GM06990 (cell line): ENCODE data around the gene DIP2B.

Experiments
- DNase-seq: peaks from one replicate; pipeline ENCODE4 v3.0.0-alpha.2; 2011; ENCODE audit not compliant: insufficient read length; ENCODE audit errors: extremely low read depth
- H3K27me3 ChIP-seq: replicated peaks from 2 replicates; pipeline ENCODE4 v1.6.0; 2011; ENCODE audit warnings: low read length; ENCODE audit not compliant: control insufficient read depth, insufficient read depth
- H3K36me3 ChIP-seq: 2 replicates; pipeline ENCODE4 v1.5.1; 2011; ENCODE audit warnings: low read length; ENCODE audit not compliant: control insufficient read depth, insufficient read depth
- H3K4me3 ChIP-seq: replicated peaks from 2 replicates; pipeline ENCODE4 v1.5.1; 2011; ENCODE audit warnings: low read depth, mild to moderate bottlenecking, control low read depth, low read length
- TF ChIP-seq, protein P1 (sequence below): IDR thresholded peaks from 2 replicates; pipeline ENCODE4 v1.5.1; 2011; ENCODE audit warnings: low read length, control low read depth, mild to moderate bottlenecking, inconsistent platforms; ENCODE audit not compliant: insufficient read depth, poor library complexity, severe bottlenecking

The DIP2B gene

DNA sequence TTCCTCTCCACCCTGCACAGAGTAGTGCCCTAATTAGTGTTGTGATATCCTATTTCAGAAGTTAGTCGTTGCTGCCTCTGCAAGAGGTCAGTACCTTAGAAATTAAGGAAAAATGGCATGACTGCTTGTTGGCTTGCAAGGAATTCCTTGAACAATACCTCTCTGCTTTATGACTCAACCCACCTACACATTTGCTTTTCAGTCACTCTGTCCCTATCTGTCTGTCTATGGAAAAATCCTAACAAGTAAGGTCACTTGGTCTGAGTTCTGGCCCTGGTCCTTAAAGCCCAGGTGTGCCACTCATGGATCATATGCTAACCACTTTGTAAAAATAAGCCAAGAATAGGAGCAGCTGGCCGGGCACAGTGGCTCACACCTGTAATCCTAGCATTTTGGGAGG lies 142.7 kb downstream of the DIP2B start:
- no peak for DNase-seq
- TF ChIP-seq, protein P1, sequence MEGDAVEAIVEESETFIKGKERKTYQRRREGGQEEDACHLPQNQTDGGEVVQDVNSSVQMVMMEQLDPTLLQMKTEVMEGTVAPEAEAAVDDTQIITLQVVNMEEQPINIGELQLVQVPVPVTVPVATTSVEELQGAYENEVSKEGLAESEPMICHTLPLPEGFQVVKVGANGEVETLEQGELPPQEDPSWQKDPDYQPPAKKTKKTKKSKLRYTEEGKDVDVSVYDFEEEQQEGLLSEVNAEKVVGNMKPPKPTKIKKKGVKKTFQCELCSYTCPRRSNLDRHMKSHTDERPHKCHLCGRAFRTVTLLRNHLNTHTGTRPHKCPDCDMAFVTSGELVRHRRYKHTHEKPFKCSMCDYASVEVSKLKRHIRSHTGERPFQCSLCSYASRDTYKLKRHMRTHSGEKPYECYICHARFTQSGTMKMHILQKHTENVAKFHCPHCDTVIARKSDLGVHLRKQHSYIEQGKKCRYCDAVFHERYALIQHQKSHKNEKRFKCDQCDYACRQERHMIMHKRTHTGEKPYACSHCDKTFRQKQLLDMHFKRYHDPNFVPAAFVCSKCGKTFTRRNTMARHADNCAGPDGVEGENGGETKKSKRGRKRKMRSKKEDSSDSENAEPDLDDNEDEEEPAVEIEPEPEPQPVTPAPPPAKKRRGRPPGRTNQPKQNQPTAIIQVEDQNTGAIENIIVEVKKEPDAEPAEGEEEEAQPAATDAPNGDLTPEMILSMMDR, result no peak
- H3K36me3 ChIP-seq, result peaks cover 2% of the 10 kb centered on the region; the same call in 1 of the 2 replicates

DNA sequence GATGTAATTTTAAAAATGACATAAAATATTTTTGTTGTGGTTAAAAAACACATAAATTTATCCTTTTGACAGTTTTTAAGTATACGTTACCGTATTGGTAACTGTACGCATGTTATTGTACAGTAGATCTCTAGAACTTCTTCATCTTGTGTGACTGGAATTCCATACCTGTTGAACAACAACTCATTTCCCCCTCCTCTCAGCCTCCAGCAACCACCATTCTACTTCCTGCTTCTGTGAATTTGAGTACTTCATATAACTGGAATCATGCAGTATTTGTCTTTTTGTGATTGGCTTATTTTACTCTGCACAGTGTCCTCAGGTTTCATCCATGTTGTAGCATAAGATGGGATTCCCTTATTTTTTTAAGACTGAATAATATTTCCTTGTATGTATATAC lies 145.5 kb downstream of the DIP2B start:
- Histone ChIP-seq H3K36me3 (no peaks in the 10 kb centered on the region), H3K4me3 (no peak overlapping the region), H3K27me3 (no peaks in the 10 kb centered on the region)
- TF ChIP-seq, protein P1, result no peak
- no peak for DNase-seq

More for the DNA sequence above, 142.7 kb downstream of the DIP2B start:
- Histone ChIP-seq H3K4me3 (no peak overlapping the region), H3K27me3 (no peaks in the 10 kb centered on the region)

DNA sequence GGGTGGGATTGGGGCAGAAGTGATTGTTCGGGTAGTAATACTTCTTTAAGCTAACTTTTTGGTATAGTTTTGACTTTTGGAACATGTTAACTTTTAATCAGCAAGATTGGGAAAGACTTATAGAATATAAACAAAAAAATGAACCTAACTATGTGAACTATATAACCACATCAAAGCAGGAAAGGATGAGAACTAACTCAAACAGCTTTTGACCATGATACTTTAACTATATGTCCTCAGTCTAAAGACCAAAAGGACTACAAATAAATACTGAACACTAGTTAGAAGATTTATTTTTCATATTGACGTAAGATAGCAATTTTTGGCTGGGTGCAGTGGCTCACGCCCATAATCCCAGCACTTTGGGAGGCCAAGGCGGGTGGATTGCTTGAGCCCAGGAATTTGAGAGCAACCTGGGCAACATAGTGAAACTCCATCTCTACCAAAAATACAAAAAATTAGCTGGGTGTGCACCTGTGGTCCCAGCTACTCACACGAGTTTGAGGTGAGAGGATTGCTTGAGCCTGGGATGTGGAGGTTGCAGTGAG lies 150.7 kb downstream of the DIP2B start:
- Histone ChIP-seq H3K27me3 (no peaks in the 10 kb centered on the region), H3K36me3 (no peaks in the 10 kb centered on the region), H3K4me3 (no peak overlapping the region)
- TF ChIP-seq, protein P1, result no peak
- DNase-seq, result no peak

DNA sequence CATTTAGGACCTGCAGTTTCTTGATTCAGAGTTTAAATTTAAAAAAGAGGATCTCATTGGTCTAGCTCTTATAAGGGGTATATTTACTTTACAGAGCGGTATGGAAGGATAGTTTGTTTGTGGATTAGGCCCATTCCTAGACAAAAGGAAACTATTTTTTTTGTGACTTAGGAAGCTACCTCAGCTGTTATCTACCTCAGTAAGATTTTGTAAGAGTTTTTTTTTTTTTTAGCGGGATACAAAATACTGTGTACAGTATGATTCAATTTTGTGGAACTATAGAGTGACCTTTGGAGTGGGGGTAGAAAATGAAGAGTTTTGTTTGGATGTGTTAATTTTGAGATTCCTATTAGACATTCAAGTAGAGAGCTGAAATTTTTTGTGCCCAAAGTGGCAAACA lies 154.5 kb downstream of the DIP2B start:
- no peaks in the 10 kb centered on the region for H3K36me3 ChIP-seq
- TF ChIP-seq, protein P1, result no peak
- H3K4me3 ChIP-seq, result no peak overlapping the region
- DNase-seq, result no peak
- H3K27me3 ChIP-seq, result no peaks in the 10 kb centered on the region

DNA sequence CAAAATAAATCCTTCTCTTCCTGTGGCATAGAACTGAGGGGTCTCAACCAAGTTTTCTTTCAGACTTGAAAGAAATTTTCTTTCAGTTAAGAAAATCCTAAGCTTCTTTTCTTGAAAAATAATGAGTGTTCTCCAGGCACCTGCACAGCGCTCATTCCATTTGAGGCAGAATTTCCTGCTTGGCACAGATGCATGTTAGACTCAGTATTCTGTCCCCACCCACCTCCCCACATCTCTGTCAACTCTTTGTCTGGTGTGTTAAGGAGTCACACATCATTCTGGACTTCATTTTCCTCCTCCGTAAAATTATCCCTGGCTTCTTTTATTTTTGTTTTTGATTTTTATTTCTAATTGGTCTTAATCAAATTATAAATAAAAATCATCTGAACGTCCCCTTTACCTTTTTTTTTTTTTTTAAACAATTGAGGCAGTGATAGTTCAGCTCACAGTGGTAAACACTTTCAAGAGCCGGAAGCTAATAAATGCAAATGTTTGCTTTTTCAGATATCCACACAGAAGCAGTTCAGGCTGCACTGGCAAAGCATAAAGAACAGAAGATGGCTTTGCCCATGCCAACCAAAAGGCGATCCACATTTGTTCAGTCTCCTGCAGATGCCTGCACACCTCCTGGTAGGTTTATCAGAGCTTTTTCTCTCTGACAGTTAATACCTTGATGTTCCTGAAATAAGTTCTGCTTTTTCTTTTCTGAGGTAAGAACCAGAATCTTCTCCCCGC lies 155.1 kb downstream of the DIP2B start:
- Histone ChIP-seq H3K36me3 (no peaks in the 10 kb centered on the region), H3K27me3 (no peaks in the 10 kb centered on the region), H3K4me3 (no peak overlapping the region)
- no peak for DNase-seq
- TF ChIP-seq, protein P1, result no peak
